ENCODE measurements around the gene GIMAP8.
"Not testable (repeated sequence)": the region's sequence is repeated elsewhere in the genome, so short reads cannot be mapped to it uniquely, and the experiment has no call there.

GIMAP8 gene

DNA sequence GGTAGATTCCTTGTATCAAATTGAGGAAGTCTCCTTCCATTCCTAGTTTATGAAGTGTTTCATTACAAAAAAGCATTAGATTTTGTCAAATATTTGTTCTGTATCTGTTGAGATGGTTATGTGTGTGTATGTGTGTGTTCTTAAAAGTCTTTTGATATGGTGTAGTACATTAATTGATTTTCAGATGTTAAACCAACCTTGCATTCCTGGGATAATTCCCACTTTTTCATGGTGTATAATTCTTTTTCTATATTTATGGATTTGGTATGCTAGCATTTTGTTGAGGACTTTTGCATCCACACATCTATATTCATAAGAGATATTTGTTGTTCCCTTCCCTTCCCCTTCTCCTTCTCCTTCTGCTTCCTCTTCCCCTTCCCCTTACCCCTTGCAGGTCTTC is 8.9 kb upstream of the GIMAP8 start:
- DNase-seq = no peak

DNA sequence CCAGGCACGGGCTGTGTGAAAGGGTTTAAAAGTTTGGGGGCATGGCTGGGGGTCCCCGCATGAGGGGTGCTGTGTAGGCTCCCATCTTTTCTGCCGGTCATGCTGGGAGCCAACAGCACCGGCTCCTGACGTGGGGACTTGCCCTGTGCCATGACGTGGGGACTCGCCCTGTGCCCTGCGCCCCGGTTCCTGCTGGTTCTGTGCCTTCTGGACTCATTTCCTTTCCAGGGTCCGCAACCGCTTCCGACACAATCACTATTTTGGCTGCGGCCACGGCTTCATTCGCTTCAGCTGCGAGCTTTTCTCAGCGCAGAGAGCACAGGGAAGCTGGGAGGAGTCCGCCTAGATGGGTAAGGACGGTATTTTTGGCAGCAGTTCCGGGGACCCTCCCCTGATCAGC is 7.6 kb upstream of the GIMAP8 start:
- DNase-seq = no peak

GRCh38 chr7:150443793-150444540 is 6.5 kb upstream of the GIMAP8 start:
- no peak for DNase-seq

DNA sequence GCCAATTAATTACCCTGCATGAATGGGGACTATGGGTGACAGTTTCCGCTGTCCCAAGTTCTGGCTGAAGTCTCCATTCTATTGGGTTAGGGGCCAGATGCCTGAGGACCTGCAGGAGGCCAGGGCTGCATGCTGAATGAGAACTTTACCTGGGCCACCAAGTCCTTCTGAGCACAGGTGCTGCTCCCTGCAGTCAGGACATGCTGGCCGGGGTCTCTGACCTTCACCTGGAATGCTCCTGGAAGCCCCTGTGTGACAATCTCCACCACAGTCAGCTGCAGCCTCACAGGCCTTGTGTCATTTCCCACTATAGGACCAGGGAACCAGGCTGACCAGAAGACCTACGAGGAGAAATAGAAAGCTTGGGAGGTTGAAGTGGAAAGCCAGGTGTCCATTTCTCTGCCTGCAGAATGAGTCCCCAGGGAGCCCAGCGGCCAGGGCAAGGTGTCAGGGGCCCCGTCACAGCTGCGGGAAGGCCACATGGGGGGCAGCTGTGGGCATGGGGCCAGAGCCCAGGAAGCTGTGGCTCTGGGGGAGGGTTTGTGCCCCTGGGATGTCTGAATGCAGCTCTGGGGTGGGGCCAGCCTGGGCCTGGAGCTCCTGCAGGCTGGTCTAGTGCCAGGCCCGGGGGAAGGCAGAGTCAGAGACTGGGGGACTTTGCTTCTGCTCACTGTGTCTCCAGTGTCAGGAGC is 5.6 kb upstream of the GIMAP8 start:
- DNase-seq = no peak

- DNase-seq = no peak
These were observed 4.0 kb upstream of the GIMAP8 start for GRCh38 chr7:150446288-150446938.

- DNase-seq = no peak
These were observed 2.3 kb upstream of the GIMAP8 start for GRCh38 chr7:150447966-150448788.

DNA sequence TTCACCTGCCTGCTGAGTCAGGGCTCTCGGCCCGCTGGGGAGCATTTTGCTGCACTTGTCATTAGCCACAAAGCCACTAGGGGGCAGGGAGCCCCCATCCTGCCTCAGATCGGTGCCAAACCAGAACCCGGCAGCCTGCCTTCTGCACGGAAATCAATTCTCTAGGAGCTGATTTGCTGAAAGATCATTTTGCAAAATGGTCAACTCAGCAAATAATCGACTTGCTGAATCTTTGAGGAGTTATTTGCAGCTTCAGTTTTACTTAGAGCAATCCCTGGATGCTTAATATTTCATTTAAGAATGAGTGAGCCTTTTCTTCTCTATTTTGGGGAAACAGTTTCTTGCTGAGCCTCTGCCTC is 1.7 kb upstream of the GIMAP8 start:
- peak; percentile 16 for DNase-seq

- no peak for DNase-seq
These were observed 1.1 kb upstream of the GIMAP8 start for GRCh38 chr7:150449206-150449952.

- no peak for DNase-seq
These were observed 815 bp downstream of the GIMAP8 start for GRCh38 chr7:150451097-150451793.

- DNase-seq = no peak
These were observed 1.5 kb downstream of the GIMAP8 start for GRCh38 chr7:150451833-150452461.

GRCh38 chr7:150453181-150453580 is 2.8 kb downstream of the GIMAP8 start:
- DNase-seq = no peak

DNA sequence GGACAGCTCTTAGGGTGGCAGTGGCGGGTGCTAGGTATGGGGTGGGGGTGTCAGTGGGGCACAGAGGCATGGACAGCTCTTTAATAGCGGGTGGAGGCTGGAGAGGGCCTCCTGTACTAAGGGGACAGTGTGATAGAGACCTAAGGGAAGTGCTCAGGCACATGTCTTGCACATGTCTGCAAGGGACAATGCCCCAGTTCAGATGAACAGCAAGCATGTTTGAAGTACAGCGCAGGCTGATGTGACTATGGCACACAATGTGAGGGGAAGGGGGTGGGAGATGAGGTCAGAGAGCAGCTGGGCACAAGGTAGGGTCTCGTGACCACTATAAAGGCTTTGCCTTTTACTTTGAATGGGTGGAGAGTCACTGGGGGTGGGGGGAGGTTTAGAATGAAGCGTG is 3.5 kb downstream of the GIMAP8 start:
- no peak for DNase-seq

- not testable (repeated sequence) for DNase-seq
These were observed 6.6 kb downstream of the GIMAP8 start for GRCh38 chr7:150457064-150457463.

- no peak for DNase-seq
These were observed 7.8 kb downstream of the GIMAP8 start for GRCh38 chr7:150458235-150458634.

DNA sequence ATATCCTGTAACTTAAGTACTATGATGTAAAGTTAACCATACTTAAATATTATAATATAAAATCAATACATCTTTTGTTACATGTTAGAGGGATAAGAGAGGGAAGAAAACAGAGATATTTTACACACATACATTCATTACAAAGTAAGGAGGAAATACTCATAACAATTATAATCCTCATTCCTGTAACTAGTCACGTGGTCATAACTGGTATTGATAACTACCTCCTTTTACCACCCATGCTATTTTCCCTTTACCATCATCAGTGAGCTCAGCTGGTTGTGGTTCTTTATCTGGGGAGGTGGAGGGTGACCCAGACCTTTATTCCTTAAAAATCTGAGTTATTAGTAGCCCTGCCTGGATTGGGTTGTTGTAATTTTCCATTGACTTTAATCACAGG is 8.3 kb downstream of the GIMAP8 start:
- no peak for DNase-seq

DNA sequence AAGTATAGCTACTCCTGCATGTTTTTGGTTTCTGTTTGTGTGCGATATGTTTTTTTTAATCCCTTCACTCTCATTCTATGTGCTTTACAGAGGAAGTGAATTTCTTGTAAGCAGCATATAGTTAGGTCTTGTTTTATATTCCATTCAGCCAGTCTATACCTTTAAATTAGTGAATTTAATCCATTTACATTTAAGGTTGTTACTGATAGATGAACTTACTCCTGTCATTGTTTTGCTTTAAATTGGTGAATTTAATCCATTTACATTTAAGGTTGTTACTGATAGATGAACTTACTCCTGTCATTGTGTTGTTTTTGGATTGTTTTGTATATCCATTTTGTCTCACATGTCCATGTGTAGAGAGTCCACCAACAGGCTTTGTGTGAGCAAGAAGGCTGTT is 11.1 kb downstream of the GIMAP8 start:
- no peak for DNase-seq

DNA sequence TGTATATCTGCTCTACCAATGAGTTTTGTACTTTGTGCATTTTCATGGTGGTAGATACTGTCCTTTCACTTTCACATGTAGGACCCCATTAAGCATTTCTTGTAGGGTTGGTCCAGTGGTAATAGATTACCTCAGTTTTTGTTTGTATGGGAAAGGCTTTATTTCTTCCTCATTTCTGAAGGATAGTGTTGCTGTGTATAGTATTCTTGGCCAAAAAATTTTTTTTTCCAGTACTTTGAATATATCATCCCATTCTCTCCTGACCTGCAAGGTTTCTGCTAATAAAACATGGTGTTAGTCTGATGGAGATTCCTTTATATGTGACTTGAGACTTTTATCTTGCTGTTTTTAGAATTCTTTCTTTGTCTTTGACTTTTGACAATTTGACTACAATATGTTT is 12.0 kb downstream of the GIMAP8 start:
- no peak for DNase-seq

DNA sequence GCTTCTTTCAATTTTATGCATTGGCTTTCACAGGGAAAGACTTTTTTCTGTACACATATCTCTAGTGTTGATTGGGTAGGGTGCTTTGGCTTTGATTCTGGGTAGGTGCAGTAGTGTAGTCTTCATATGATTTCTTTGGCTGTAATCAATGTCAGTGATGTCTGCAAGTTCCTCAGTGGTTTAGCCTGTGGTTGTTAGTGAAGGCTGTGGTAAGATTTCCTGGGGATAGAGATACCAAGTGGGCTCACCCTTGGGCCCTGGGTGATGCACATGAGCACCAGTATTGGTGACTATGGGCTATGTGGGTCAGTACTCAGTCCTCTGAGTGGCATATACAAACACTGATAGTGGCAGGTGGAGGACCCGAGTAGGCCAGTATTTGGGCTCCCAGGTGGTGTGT is 13.0 kb downstream of the GIMAP8 start:
- no peak for DNase-seq

GRCh38 chr7:150464962-150465361 is 14.5 kb downstream of the GIMAP8 start:
- DNase-seq = no peak

DNA sequence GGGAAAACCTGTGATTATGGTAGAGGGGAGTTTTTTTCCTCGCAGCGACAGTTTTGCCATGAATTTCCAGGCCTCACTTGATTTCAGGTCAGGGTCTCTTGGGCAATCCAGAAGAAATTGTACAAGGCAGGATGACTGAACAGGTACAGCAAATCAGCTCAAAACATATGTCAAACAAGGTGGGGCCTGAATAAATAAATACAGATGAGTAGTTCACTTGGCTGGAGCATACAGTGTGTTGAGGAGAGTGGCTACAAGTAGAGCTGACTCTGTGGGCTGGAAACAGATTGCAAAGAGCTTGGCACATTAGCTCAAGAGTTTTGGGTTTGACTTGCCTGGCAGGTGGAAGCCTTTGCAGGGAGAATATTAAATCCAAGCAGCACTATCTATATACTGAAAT is 15.0 kb downstream of the GIMAP8 start:
- DNase-seq = no peak

GRCh38 chr7:150466477-150466876 is 16.0 kb downstream of the GIMAP8 start:
- no peak for DNase-seq

All from NCI-H510A (cell line).